PC-3 (cell line): ENCODE measurements around the gene PDXK. TPM values are rescaled to one million over a fixed set of nuclear protein-coding genes. Genes with fewer than 3 reads are reported as not detected.
A peak's percentile ranks its signal among the peaks of the same experiment; 100 is the strongest.

Source experiments
- ATAC-seq: fragments of 200-7000 bp; cut with Tn5 transposase; 2 replicates; pipeline ENCODE4 v1.9.1; 2020; ENCODE audit warnings: mild to moderate bottlenecking, moderate library complexity
- BruUV-seq: library from RNA; stranded (reverse); fragments of 400-500 nt; replicated peaks from 2 replicates; lab custom pipeline; 2021; lab: Mats Ljungman, UMichigan
- CTCF ChIA-PET: fragments of 300-600 bp; sonication (Branson Sonifier 250); formaldehyde crosslinking; loops from one replicate; lab custom pipeline; 2022; ENCODE audit warnings: antibody characterized with exemption; lab: Charles Lee
- POLR2A ChIA-PET: fragments of 300-600 bp; sonication (Branson Sonifier 250); formaldehyde crosslinking; loops from one replicate; lab custom pipeline; 2022; ENCODE audit warnings: antibody characterized with exemption; ENCODE audit not compliant: unreplicated experiment; lab: Charles Lee
- DNase-seq: peaks from one replicate; pipeline ENCODE4 v3.0.0-alpha.2; 2015
- H2AFZ ChIP-seq: fragments of 300-600 bp; sonication (generic); 2 replicates; pipeline ENCODE4 v1.6.0; 2016; ENCODE audit warnings: antibody characterized with exemption, low read length
- H3F3A ChIP-seq: fragments of 300-600 bp; sonication (generic); one replicate; pipeline ENCODE4 v1.6.0; 2017; ENCODE audit warnings: antibody characterized with exemption, low read length, control low read depth, mild to moderate bottlenecking; ENCODE audit not compliant: unreplicated experiment
- H3K27ac ChIP-seq: fragments of 300-600 bp; sonication (generic); 2 replicates; pipeline ENCODE4 v1.5.1; 2016; ENCODE audit warnings: mild to moderate bottlenecking, low read length
- H3K27me3 ChIP-seq: fragments of 300-600 bp; sonication (generic); 2 replicates; pipeline ENCODE4 v1.6.1; 2016; ENCODE audit warnings: low read length, mixed read lengths
- H3K36me3 ChIP-seq: fragments of 300-600 bp; sonication (generic); 2 replicates; pipeline ENCODE4 v1.6.1; 2016; ENCODE audit warnings: low read depth, mixed run types, low read length, mixed read lengths
- H3K4me1 ChIP-seq: fragments of 300-600 bp; sonication (generic); 2 replicates; pipeline ENCODE4 v1.5.1; 2016; ENCODE audit warnings: low read length; ENCODE audit not compliant: insufficient read depth
- H3K4me2 ChIP-seq: fragments of 300-600 bp; sonication (generic); 2 replicates; pipeline ENCODE4 v1.6.0; 2016; ENCODE audit warnings: low read length
- H3K4me3 ChIP-seq: fragments of 300-600 bp; sonication (generic); 2 replicates; pipeline ENCODE4 v1.5.1; 2016; ENCODE audit warnings: mild to moderate bottlenecking, low read length, mixed read lengths
- H3K79me2 ChIP-seq: fragments of 300-600 bp; sonication (generic); 2 replicates; pipeline ENCODE4 v1.6.1; 2017; ENCODE audit warnings: low read length, mixed read lengths
- H3K9ac ChIP-seq: fragments of 300-600 bp; sonication (generic); 2 replicates; pipeline ENCODE4 v1.6.0; 2016; ENCODE audit warnings: mild to moderate bottlenecking, low read length
- H3K9me2 ChIP-seq: fragments of 300-600 bp; sonication (generic); replicated peaks from 2 replicates; pipeline ENCODE4 v1.6.1; 2016; ENCODE audit warnings: mixed run types, low read length, mixed read lengths
- H3K9me3 ChIP-seq: fragments of 300-600 bp; sonication (generic); 2 replicates; pipeline ENCODE4 v1.6.1; 2016; ENCODE audit warnings: low read length, mixed read lengths
- H4K20me1 ChIP-seq: fragments of 300-600 bp; sonication (generic); 2 replicates; pipeline ENCODE4 v1.6.1; 2016; ENCODE audit warnings: low read length, mixed read lengths
- CTCF ChIP-seq: fragments of 300-600 bp; sonication (generic); conservative IDR thresholded peaks from 2 replicates; pipeline ENCODE4 v1.5.1; 2017; ENCODE audit warnings: antibody characterized with exemption, low read depth, mild to moderate bottlenecking, low read length
- EZH2 ChIP-seq: fragments of 300-600 bp; sonication (generic); IDR thresholded peaks from one replicate; pipeline ENCODE4 v1.6.1; 2017; ENCODE audit warnings: antibody characterized with exemption, mild to moderate bottlenecking, low read length; ENCODE audit not compliant: unreplicated experiment
- EZH2phosphoT487 ChIP-seq: fragments of 300-600 bp; sonication (generic); IDR thresholded peaks from 2 replicates; pipeline ENCODE4 v1.6.1; 2018; ENCODE audit warnings: mild to moderate bottlenecking, antibody characterized with exemption, low read length, borderline replicate concordance
- intact Hi-C: fragments of 100-400 bp; cut with micrococcal nuclease; formaldehyde crosslinking; loops from 2 replicates; pipeline ENCODE4 v1.9.0; 2023
- total RNA-seq: library from RNA; depleted of rRNA; stranded (reverse); fragments of >200 nt; gene quantifications from 2 replicates; pipeline ENCODE4 v1.2.3, GENCODE V29; 2014

Gene PDXK
- total RNA-seq, 1 experiment from 2014 or later: 464 TPM

- H3K9me3 ChIP-seq: no peaks in the 10 kb centered on the region
- CTCF ChIA-PET: no interaction called here
- POLR2A ChIA-PET: no interaction called here
- H3K9me2 ChIP-seq: no peaks in the 10 kb centered on the region
- peaks cover 27% of the 10 kb centered on the region for H3K36me3 ChIP-seq
- H3F3A ChIP-seq: peaks cover 29% of the 10 kb centered on the region
- peaks cover 36% of the 10 kb centered on the region for H3K4me1 ChIP-seq
- DNase-seq (no peak), ATAC-seq (no peak)
- no peak overlapping the region for H2AFZ ChIP-seq
- peaks cover 30% of the 10 kb centered on the region for H4K20me1 ChIP-seq
- H3K9ac ChIP-seq: peak overlapping the region; percentile 98; the same call in 1 of the 2 replicates
- BruUV-seq: no TSS peak
- no peak for TF ChIP-seq EZH2
- no peak for TF ChIP-seq CTCF
- TF ChIP-seq EZH2phosphoT487: no peak
- peak overlapping the region; percentile 92 for H3K4me2 ChIP-seq
- no peaks in the 10 kb centered on the region for H3K27me3 ChIP-seq
- peak overlapping the region; percentile 88 for H3K4me3 ChIP-seq
- H3K27ac ChIP-seq: peak overlapping the region; percentile 86; the same call in 1 of the 2 replicates
- intact Hi-C loops: no loop called here
- H3K79me2 ChIP-seq: peaks cover 47% of the 10 kb centered on the region
These were observed 55.2 kb downstream of the PDXK start for GRCh38 chr21:43774163-43774562.

GRCh38 chr21:43775190-43775589, 56.3 kb downstream of the PDXK start:
- CTCF ChIA-PET: no interaction called here
- intact Hi-C loops: no loop called here
- peak overlapping the region; percentile 86 for H3K27ac ChIP-seq

More at GRCh38 chr21:43775190-43775589, 56.3 kb downstream of the PDXK start:
- TF ChIP-seq EZH2phosphoT487 (no peak), EZH2 (no peak), CTCF (no peak)
- Histone ChIP-seq H3K9me3 (no peaks in the 10 kb centered on the region), H3K27me3 (no peaks in the 10 kb centered on the region), H3K4me1 (peaks cover 46% of the 10 kb centered on the region), H3K79me2 (peaks cover 53% of the 10 kb centered on the region), H4K20me1 (peaks cover 30% of the 10 kb centered on the region), H3K4me3 (peak overlapping the region; percentile 88), H2AFZ (no peak overlapping the region), H3F3A (peaks cover 29% of the 10 kb centered on the region), H3K9ac (peak overlapping the region; percentile 98), H3K4me2 (peak overlapping the region; percentile 92), H3K36me3 (peaks cover 27% of the 10 kb centered on the region), H3K9me2 (no peaks in the 10 kb centered on the region)
- BruUV-seq: TSS peak; percentile 54
- DNase-seq (no peak), ATAC-seq (no peak)
- POLR2A ChIA-PET: interaction anchor here (0.6 kb wide), 1 partner anchor 14 kb away, joined by 4 read pairs; no protein-coding TSS in a partner anchor
